HCT116 (cell line): Measurements from ENCODE around the gene GID4. TPM values are rescaled to one million over a fixed set of nuclear protein-coding genes. Genes with fewer than 3 reads are reported as not detected.

Experiments
- ATAC-seq: fragments of 200-7000 bp; cut with Tn5 transposase; 2 replicates; pipeline ENCODE4 v1.9.1; 2020; ENCODE audit warnings: mild to moderate bottlenecking, moderate library complexity
- BruUV-seq: library from RNA; stranded (reverse); fragments of 400-500 nt; replicated peaks from 2 replicates; lab custom pipeline; 2021; lab: Mats Ljungman, UMichigan
- CTCF ChIA-PET: fragments of 300-600 bp; sonication (Branson Sonifier 250); formaldehyde crosslinking; loops from one replicate; lab custom pipeline; 2021; ENCODE audit warnings: antibody characterized with exemption; lab: Charles Lee
- POLR2A ChIA-PET: fragments of 300-600, 350-600 bp; sonication (Branson Sonifier 250); formaldehyde crosslinking; loops from one replicate; lab custom pipeline; 2021; ENCODE audit warnings: antibody characterized with exemption; lab: Charles Lee
- RAD21 ChIA-PET, 2 experiments: fragments of 300-600 bp; sonication (Branson Sonifier 250); formaldehyde crosslinking; loops; one replicate each; lab custom pipeline; 2023; ENCODE audit warnings: low total read pairs in 2 of 2; ENCODE audit not compliant: uncharacterized antibody in 2 of 2, unreplicated experiment in 2 of 2, low non-redundant PET in 1 of 2; lab: Charles Lee
- DNase-seq: peaks from one replicate; pipeline ENCODE4 v3.0.0-alpha.2; 2010; ENCODE audit warnings: low read depth, low spot score
- H2AFZ ChIP-seq: fragments of 200-600 bp; shearing (Covaris generic), sonication (generic); 2 replicates; pipeline ENCODE4 v1.6.1; 2017; ENCODE audit warnings: low read depth, mixed run types, mixed read lengths, antibody characterized with exemption, low read length; ENCODE audit not compliant: poor library complexity, severe bottlenecking
- H3K27ac ChIP-seq: 2 replicates; pipeline ENCODE4 v1.5.1; 2012; ENCODE audit warnings: low read depth, low read length
- H3K27me3 ChIP-seq: fragments of 200-600 bp; sonication (generic); 2 replicates; pipeline ENCODE4 v1.6.1; 2016; ENCODE audit warnings: mixed run types, low read length, mixed read lengths; ENCODE audit not compliant: insufficient read depth
- H3K36me3 ChIP-seq, 2 experiments: fragments of 200-500 bp in 1 of 2; fragments of 200-600 bp in 1 of 2; sonication (Bioruptor generic) in 1 of 2; sonication (generic) in 1 of 2; 2 replicates each; pipeline versions ENCODE4 v1.5.1 to v1.6.1; 2014 to 2016; ENCODE audit warnings: low read length in 2 of 2, inconsistent platforms in 1 of 2, mixed read lengths in 1 of 2, mixed run types in 1 of 2; ENCODE audit not compliant: insufficient read depth in 2 of 2, control insufficient read depth in 1 of 2
- H3K4me1 ChIP-seq, 2 experiments: fragments of 200-600 bp in 1 of 2; sonication (generic) in 1 of 2; 2 replicates each; pipeline versions ENCODE4 v1.5.1 to v1.6.1; 2012 to 2017; ENCODE audit warnings: low read length in 2 of 2, inconsistent platforms in 1 of 2, mild to moderate bottlenecking in 1 of 2, mixed read lengths in 1 of 2, mixed run types in 1 of 2, moderate library complexity in 1 of 2; ENCODE audit not compliant: insufficient read depth in 2 of 2, control insufficient read depth in 1 of 2
- H3K4me2 ChIP-seq: fragments of 200-600 bp; sonication (generic); 2 replicates; pipeline ENCODE4 v1.6.1; 2017; ENCODE audit warnings: mixed run types, low read length, mixed read lengths
- H3K4me3 ChIP-seq, 2 experiments: fragments of 200-600 bp in 1 of 2; sonication (generic) in 1 of 2; replicated peaks in 1 of 2; 2 replicates each; pipeline ENCODE4 v1.5.1; 2011 to 2016; ENCODE audit warnings: low read length in 2 of 2, control low read depth in 1 of 2, low read depth in 1 of 2, mild to moderate bottlenecking in 1 of 2, mixed read lengths in 1 of 2, mixed run types in 1 of 2
- H3K79me2 ChIP-seq: fragments of 200-600 bp; sonication (generic); 2 replicates; pipeline ENCODE4 v1.6.1; 2017; ENCODE audit warnings: mild to moderate bottlenecking, mixed run types, low read length, moderate library complexity, mixed read lengths; ENCODE audit not compliant: insufficient read depth
- H3K9ac ChIP-seq: fragments of 200-600 bp; sonication (generic); 2 replicates; pipeline ENCODE4 v1.6.1; 2016; ENCODE audit warnings: low read length, mixed read lengths
- H3K9me2 ChIP-seq: fragments of 200-600 bp; sonication (generic), shearing (Covaris generic); 2 replicates; pipeline ENCODE4 v1.6.1; 2017; ENCODE audit warnings: mixed run types, mild to moderate bottlenecking, moderate library complexity; ENCODE audit not compliant: insufficient read depth
- H3K9me3 ChIP-seq, 2 experiments: fragments of 200-500 bp in 1 of 2; fragments of 200-600 bp in 1 of 2; sonication (Bioruptor generic) in 1 of 2; sonication (generic) in 1 of 2; 2 replicates each; pipeline ENCODE4 v1.6.1; 2014 to 2017; ENCODE audit warnings: low read length in 2 of 2, mixed read lengths in 2 of 2, inconsistent platforms in 1 of 2, low read depth in 1 of 2, mild to moderate bottlenecking in 1 of 2, mixed run types in 1 of 2, moderate library complexity in 1 of 2; ENCODE audit not compliant: control insufficient read depth in 1 of 2, insufficient read depth in 1 of 2
- H4K20me1 ChIP-seq: fragments of 200-600 bp; sonication (generic), shearing (Covaris generic); 2 replicates; pipeline ENCODE4 v1.6.1; 2017; ENCODE audit warnings: mixed run types, mild to moderate bottlenecking, moderate library complexity; ENCODE audit not compliant: insufficient read depth
- CBX3 ChIP-seq: IDR thresholded peaks from 2 replicates; pipeline ENCODE4 v1.6.1; 2012; ENCODE audit warnings: low read depth
- ELF1 ChIP-seq: IDR thresholded peaks from 2 replicates; pipeline ENCODE4 v1.6.1; 2012; ENCODE audit warnings: low read depth, borderline replicate concordance
- YY1 ChIP-seq: IDR thresholded peaks from 2 replicates; pipeline ENCODE4 v1.6.1; 2011; ENCODE audit warnings: low read length, low read depth, moderate library complexity, mild to moderate bottlenecking; ENCODE audit not compliant: insufficient replicate concordance; ENCODE audit errors: extremely low read depth
- ZNF274 ChIP-seq: fragments of 200-500 bp; sonication (Bioruptor generic); IDR thresholded peaks from 2 replicates; pipeline ENCODE4 v1.6.1; 2014; ENCODE audit warnings: mild to moderate bottlenecking, low read depth, low read length, inconsistent platforms
- intact Hi-C: fragments of 100-400 bp; cut with micrococcal nuclease; formaldehyde crosslinking; loops from 2 replicates; pipeline ENCODE4 v1.10.0; 2022
- total RNA-seq: library from RNA; stranded (reverse); gene quantifications from one replicate; pipeline ENCODE4 v1.2.1, GENCODE V29; 2021; ENCODE audit not compliant: unreplicated experiment
- TF ChIP-seq, protein P1 (sequence below): IDR thresholded peaks from 2 replicates; pipeline ENCODE4 v1.6.1; 2012
- TF ChIP-seq, protein P2 (sequence below): IDR thresholded peaks from 2 replicates; pipeline ENCODE4 v1.6.1; 2011; ENCODE audit warnings: mild to moderate bottlenecking, low read length, moderate library complexity; ENCODE audit not compliant: insufficient replicate concordance; ENCODE audit errors: extremely low read depth
- TF ChIP-seq, protein P3 (sequence below): IDR thresholded peaks from 2 replicates; pipeline ENCODE4 v1.6.1; 2012

Gene GID4
- total RNA-seq, 1 experiment from 2014 or later: 10.8 TPM

- DNase-seq: no peak
- Histone ChIP-seq H3K27me3 (no peaks in the 10 kb centered on the region), H3K36me3 (peaks cover 0 to 5% of the 10 kb centered on the region in 2 experiments; a peak in 2 of 4 replicates), H2AFZ (no peak overlapping the region), H3K4me3 (no peak overlapping the region), H3K9me2 (no peaks in the 10 kb centered on the region), H3K79me2 (no peaks in the 10 kb centered on the region), H3K9me3 (no peaks in the 10 kb centered on the region), H3K27ac (no peak overlapping the region), H3K4me2 (no peak overlapping the region), H3K9ac (no peak overlapping the region), H3K4me1 (peaks cover 8 to 10% of the 10 kb centered on the region in 2 experiments), H4K20me1 (no peaks in the 10 kb centered on the region)
- RAD21 ChIA-PET: no interaction called here
- CTCF ChIA-PET: no interaction called here
- no peak for ATAC-seq
- intact Hi-C loops: no loop called here
- BruUV-seq: no TSS peak
- POLR2A ChIA-PET: no interaction called here
- TF ChIP-seq ZNF274 (no peak), CBX3 (no peak), ELF1 (no peak), YY1 (no peak)
- TF ChIP-seq, protein P1, sequence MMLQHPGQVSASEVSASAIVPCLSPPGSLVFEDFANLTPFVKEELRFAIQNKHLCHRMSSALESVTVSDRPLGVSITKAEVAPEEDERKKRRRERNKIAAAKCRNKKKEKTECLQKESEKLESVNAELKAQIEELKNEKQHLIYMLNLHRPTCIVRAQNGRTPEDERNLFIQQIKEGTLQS: no peak
- TF ChIP-seq, protein P2, sequence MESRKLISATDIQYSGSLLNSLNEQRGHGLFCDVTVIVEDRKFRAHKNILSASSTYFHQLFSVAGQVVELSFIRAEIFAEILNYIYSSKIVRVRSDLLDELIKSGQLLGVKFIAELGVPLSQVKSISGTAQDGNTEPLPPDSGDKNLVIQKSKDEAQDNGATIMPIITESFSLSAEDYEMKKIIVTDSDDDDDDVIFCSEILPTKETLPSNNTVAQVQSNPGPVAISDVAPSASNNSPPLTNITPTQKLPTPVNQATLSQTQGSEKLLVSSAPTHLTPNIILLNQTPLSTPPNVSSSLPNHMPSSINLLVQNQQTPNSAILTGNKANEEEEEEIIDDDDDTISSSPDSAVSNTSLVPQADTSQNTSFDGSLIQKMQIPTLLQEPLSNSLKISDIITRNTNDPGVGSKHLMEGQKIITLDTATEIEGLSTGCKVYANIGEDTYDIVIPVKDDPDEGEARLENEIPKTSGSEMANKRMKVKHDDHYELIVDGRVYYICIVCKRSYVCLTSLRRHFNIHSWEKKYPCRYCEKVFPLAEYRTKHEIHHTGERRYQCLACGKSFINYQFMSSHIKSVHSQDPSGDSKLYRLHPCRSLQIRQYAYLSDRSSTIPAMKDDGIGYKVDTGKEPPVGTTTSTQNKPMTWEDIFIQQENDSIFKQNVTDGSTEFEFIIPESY: no peak
- TF ChIP-seq, protein P3, sequence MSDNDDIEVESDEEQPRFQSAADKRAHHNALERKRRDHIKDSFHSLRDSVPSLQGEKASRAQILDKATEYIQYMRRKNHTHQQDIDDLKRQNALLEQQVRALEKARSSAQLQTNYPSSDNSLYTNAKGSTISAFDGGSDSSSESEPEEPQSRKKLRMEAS: no peak
Measured at GRCh38 chr17:18066866-18067265, 27.7 kb downstream of the GID4 start.
